HEK293 (cell line): ENCODE data around the gene PSMC3.

Experiments used
- ATF2 ChIP-seq: fragments of 450-650 bp; formaldehyde crosslinking; IDR thresholded peaks from 2 replicates; pipeline ENCODE4 v1.5.1; 2016; ENCODE audit warnings: missing biosample characterization, missing genetic modification characterization, low read depth
- BCL11A ChIP-seq: fragments of 450-650 bp; formaldehyde crosslinking; IDR thresholded peaks from 2 replicates; pipeline ENCODE4 v1.5.1; 2016; ENCODE audit warnings: low read depth, missing biosample characterization, missing genetic modification characterization
- CTCF ChIP-seq: fragments of 450-650 bp; formaldehyde crosslinking; IDR thresholded peaks from 2 replicates; pipeline ENCODE4 v1.5.1; 2016; ENCODE audit warnings: missing biosample characterization, missing genetic modification characterization
- GLIS1 ChIP-seq: fragments of 450-650 bp; formaldehyde crosslinking; IDR thresholded peaks from 2 replicates; pipeline ENCODE4 v1.5.1; 2016; ENCODE audit warnings: missing biosample characterization, missing genetic modification characterization
- HOXA7 ChIP-seq: sonication (generic); formaldehyde crosslinking; IDR thresholded peaks from 2 replicates; pipeline ENCODE4 v1.8.1; 2022; ENCODE audit warnings: missing genetic modification reagents, borderline replicate concordance
- ZBTB6 ChIP-seq: fragments of 450-650 bp; formaldehyde crosslinking; IDR thresholded peaks from 2 replicates; pipeline ENCODE4 v1.5.1; 2017; ENCODE audit warnings: missing biosample characterization, missing genetic modification characterization
- ZNF10 ChIP-seq: fragments of 450-650 bp; formaldehyde crosslinking; IDR thresholded peaks from 2 replicates; pipeline ENCODE4 v1.5.1; 2017; ENCODE audit warnings: missing biosample characterization, missing genetic modification characterization
- ZNF133 ChIP-seq: fragments of 450-650 bp; formaldehyde crosslinking; IDR thresholded peaks from 2 replicates; pipeline ENCODE4 v1.5.1; 2016; ENCODE audit warnings: missing biosample characterization, missing genetic modification characterization
- ZNF274 ChIP-seq, 2 experiments: fragments of 200-500 bp in 1 of 2; fragments of 450-650 bp in 1 of 2; sonication (Bioruptor generic) in 1 of 2; formaldehyde crosslinking in 1 of 2; IDR thresholded peaks; 2 replicates each; pipeline versions ENCODE4 v1.5.1 to v1.6.1; 2014 to 2016; ENCODE audit warnings: borderline replicate concordance in 1 of 2, inconsistent platforms in 1 of 2, low read length in 1 of 2, missing biosample characterization in 1 of 2, missing genetic modification characterization in 1 of 2
- ZNF37A ChIP-seq: fragments of 450-650 bp; IDR thresholded peaks from 2 replicates; pipeline ENCODE4 v1.5.1; 2018; ENCODE audit warnings: missing biosample characterization, missing genetic modification characterization
- ZNF513 ChIP-seq: fragments of 450-650 bp; IDR thresholded peaks from 2 replicates; pipeline ENCODE4 v1.5.1; 2018; ENCODE audit warnings: missing biosample characterization, missing genetic modification characterization
- ZNF544 ChIP-seq: fragments of 450-650 bp; formaldehyde crosslinking; IDR thresholded peaks from 2 replicates; pipeline ENCODE4 v1.5.0; 2017; ENCODE audit warnings: missing biosample characterization, missing genetic modification characterization
- ZNF645 ChIP-seq: fragments of 450-650 bp; formaldehyde crosslinking; IDR thresholded peaks from 2 replicates; pipeline ENCODE4; 2016; ENCODE audit warnings: missing biosample characterization, missing genetic modification characterization
- ZNF677 ChIP-seq: fragments of 450-650 bp; IDR thresholded peaks from 2 replicates; pipeline ENCODE4 v1.5.0; 2018; ENCODE audit warnings: missing biosample characterization, mild to moderate bottlenecking, missing genetic modification characterization, moderate library complexity

GRCh38 chr11:47447906-47448305 lies 21.7 kb upstream of the PSMC3 start:
- TF ChIP-seq CTCF (tag by site-specific recombination) (no peak), ZNF513 (tag by site-specific recombination) (no peak), HOXA7 (CRISPR knock-in tag) (no peak), ZNF544 (tag by site-specific recombination) (no peak), ZBTB6 (tag by site-specific recombination) (no peak), BCL11A (no peak), ZNF274 (IDR thresholded peaks at IDR 0.05; ENCODE audit: low read length) (no peak), ZNF274 (tag by site-specific recombination; IDR thresholded peaks at IDR 0.05; ENCODE audit: borderline replicate concordance) (no peak), GLIS1 (tag by site-specific recombination) (no peak), ZNF10 (tag by site-specific recombination) (no peak), ZNF645 (no peak), ZNF677 (no peak), ZNF133 (tag by site-specific recombination) (no peak), ZNF37A (no peak), ATF2 (tag by site-specific recombination) (no peak)
